BJ (cell line): ENCODE measurements around the gene SUMF1. TPM values are rescaled to one million over a fixed set of nuclear protein-coding genes. Genes with fewer than 3 reads are reported as not detected.

Experiments
- CTCF ChIA-PET: fragments of 350-600 bp; formaldehyde crosslinking; extraction: SDS; loops from one replicate; lab custom pipeline; 2021; ENCODE audit warnings: antibody characterized with exemption, inconsistent platforms; lab: Yijun Ruan, JAX
- POLR2A ChIA-PET: fragments of 300-600 bp; sonication (Branson Sonifier 250); formaldehyde crosslinking; extraction: SDS; loops from one replicate; lab custom pipeline; 2021; ENCODE audit warnings: antibody characterized with exemption; lab: Charles Lee
- DNase-seq: peaks from one replicate; pipeline ENCODE4 v3.0.0-alpha.2; 2011; ENCODE audit warnings: low read depth
- H3K27me3 ChIP-seq: 2 replicates; pipeline ENCODE4 v1.6.0; 2011; ENCODE audit warnings: low read length; ENCODE audit not compliant: control insufficient read depth, insufficient read depth
- H3K36me3 ChIP-seq: 2 replicates; pipeline ENCODE4 v1.5.1; 2011; ENCODE audit warnings: low read length; ENCODE audit not compliant: control insufficient read depth, insufficient read depth
- H3K4me3 ChIP-seq: 2 replicates; pipeline ENCODE4 v1.5.1; 2011; ENCODE audit warnings: low read depth, mild to moderate bottlenecking, control low read depth, low read length
- CTCF ChIP-seq: IDR thresholded peaks from 2 replicates; pipeline ENCODE4 v1.5.1; 2011; ENCODE audit warnings: low read depth, mild to moderate bottlenecking, control low read depth, inconsistent platforms, low read length, moderate library complexity; ENCODE audit not compliant: insufficient read depth
- polyA plus RNA-seq: library from polyadenylated mRNA; depleted of rRNA; stranded (reverse); fragments of >200 nt; gene quantifications from 2 replicates; pipeline ENCODE4 v1.2.3, GENCODE V29; 2011

SUMF1 gene
- polyA plus RNA-seq, 1 experiment: 57.6 TPM

GRCh38 chr3:4449043-4449805 is 17.8 kb downstream of the SUMF1 start:
- no peaks in the 10 kb centered on the region for H3K27me3 ChIP-seq
- H3K36me3 ChIP-seq: peaks cover 2% of the 10 kb centered on the region
- TF ChIP-seq CTCF: no peak
- POLR2A ChIA-PET: no interaction called here
- CTCF ChIA-PET: interaction anchor here (1.0 to 2.3 kb wide), 2 partner anchors 10 to 11 kb away, joined by 3 to 6 read pairs; no protein-coding TSS in a partner anchor
- no peak overlapping the region for H3K4me3 ChIP-seq
- DNase-seq: no peak

DNA sequence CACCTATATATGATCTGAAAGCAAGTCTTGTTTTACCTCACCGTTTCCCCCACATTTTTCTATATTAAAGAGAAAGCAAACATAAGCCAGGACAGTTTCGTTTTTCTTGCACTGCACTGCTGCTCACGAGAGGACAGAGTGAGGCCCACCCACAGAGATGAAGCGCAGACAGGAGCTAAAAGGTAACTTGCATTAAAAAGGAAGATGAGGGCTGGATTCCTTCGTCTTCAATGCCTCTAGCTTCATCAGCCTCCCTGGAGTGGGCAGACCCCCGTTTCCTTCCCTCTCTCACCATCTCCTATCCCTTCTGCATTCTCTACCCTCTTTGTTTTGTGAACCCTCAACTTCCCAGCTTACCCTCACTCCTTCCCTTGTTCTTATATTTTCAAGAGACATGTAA is 18.9 kb downstream of the SUMF1 start:
- Histone ChIP-seq H3K27me3 (no peaks in the 10 kb centered on the region), H3K36me3 (peaks cover 2% of the 10 kb centered on the region), H3K4me3 (no peak overlapping the region)
- TF ChIP-seq CTCF: no peak
- ChIA-PET CTCF (interaction anchor here (0.6 to 2.3 kb wide), 4 partner anchors 12 to 567 kb away, joined by 3 to 6 read pairs (median 3); no protein-coding TSS in a partner anchor), POLR2A (no interaction called here)
- no peak for DNase-seq

DNA sequence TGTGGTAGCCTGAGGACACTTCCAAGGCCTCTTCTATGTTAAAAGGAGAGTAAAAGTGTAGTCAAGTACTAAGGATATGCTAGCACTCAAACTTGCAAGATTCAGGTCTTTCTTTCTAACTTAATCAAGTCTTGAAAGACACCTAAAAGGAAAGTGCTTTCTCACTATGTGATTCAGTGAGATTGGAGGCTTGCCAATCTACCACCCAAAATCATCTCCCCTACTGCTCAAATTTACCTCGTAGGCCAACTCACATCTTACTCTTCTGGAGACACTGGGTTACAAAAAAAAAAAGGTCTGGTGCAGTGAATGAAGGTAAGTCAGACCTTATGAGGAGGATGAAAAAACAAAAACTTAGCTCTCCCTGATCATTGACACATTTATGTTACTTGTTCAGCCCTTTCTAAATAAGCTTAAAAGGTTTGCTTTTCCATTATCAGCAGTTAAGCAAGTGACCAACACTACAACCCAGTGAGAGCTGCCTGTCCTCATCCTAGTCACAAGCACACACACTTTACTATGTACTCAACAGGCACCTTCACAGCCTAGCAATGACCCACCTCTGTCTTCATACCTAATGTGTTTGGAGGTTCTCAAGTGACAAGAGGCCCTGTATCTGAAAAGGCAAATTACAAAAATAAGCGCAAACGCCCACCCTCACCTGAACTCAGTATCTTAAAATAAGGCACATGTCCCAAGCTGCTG is 19.6 kb downstream of the SUMF1 start:
- Histone ChIP-seq H3K27me3 (no peaks in the 10 kb centered on the region), H3K4me3 (no peak overlapping the region), H3K36me3 (peaks cover 2% of the 10 kb centered on the region)
- no peak for DNase-seq
- TF ChIP-seq CTCF: no peak
- POLR2A ChIA-PET: no interaction called here
- CTCF ChIA-PET: interaction anchor here (0.6 to 2.3 kb wide), 3 partner anchors 13 to 155 kb away, joined by 3 to 6 read pairs (median 3); no protein-coding TSS in a partner anchor

- TF ChIP-seq CTCF: no peak
- CTCF ChIA-PET: interaction anchor here (0.6 to 1.1 kb wide), 3 partner anchors 19 to 1253 kb away, joined by 3 read pairs; no protein-coding TSS in a partner anchor
- Histone ChIP-seq H3K36me3 (no peaks in the 10 kb centered on the region; the same call in 1 of the 2 replicates), H3K27me3 (no peaks in the 10 kb centered on the region), H3K4me3 (no peak overlapping the region)
- no peak for DNase-seq
- POLR2A ChIA-PET: no interaction called here
Measured at GRCh38 chr3:4440951-4441350, 26.1 kb downstream of the SUMF1 start.

DNA sequence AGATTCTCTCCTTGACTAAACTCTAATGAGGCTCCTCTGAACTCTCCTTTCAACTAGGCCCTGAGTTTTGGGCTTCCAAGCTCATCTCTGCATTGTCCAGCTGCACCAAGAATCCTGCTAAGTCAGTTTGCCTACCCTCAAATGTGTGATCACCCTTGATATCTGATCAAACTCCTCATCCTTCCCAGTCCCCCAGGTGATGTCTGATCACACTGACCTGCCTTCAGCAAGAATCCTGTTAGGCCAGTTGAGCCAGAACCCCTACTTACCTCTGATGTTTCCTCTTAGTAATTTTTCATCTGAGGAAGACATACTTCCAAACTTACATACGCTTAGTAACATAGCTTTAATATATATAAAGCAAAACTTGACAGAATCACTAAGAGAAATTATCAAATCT is 28.8 kb downstream of the SUMF1 start:
- DNase-seq: no peak
- no peaks in the 10 kb centered on the region; the same call in 1 of the 2 replicates for H3K36me3 ChIP-seq
- ChIA-PET CTCF (no interaction called here), POLR2A (no interaction called here)
- no peaks in the 10 kb centered on the region for H3K27me3 ChIP-seq
- no peak for TF ChIP-seq CTCF
- H3K4me3 ChIP-seq: no peak overlapping the region
